Left lung (tissue), 10 donors: Measurements from ENCODE around the gene SSRP1. TPM values are rescaled to one million over a fixed set of nuclear protein-coding genes. Genes with fewer than 3 reads are reported as not detected.

ENCODE experiments used
- ATAC-seq: fragments of 200-7000 bp; cut with Tn5 transposase; one replicate; pipeline ENCODE4 v1.9.1; 2020; ENCODE audit warnings: moderate library complexity
- DNase-seq, 4 donors: peaks; one replicate each; pipeline ENCODE4 v3.0.0-alpha.2; 2013 to 2020
- H3K27ac ChIP-seq, 2 donors: fragments of 200-600 bp; sonication (generic) in 1 of 2; one replicate each; pipeline versions ENCODE4 v1.5.0 to v1.8.0; 2020 to 2021
- H3K27me3 ChIP-seq, 2 donors: fragments of 200-600 bp; sonication (generic) in 1 of 2; one replicate each; pipeline versions ENCODE4 v1.5.0 to v1.8.0; 2020 to 2021
- H3K36me3 ChIP-seq, 2 donors: fragments of 200-600 bp; sonication (generic) in 1 of 2; one replicate each; pipeline versions ENCODE4 v1.5.0 to v1.8.0; 2020 to 2021
- H3K4me1 ChIP-seq, 2 donors: fragments of 200-600 bp; one replicate each; pipeline ENCODE4 v1.8.0; 2021
- H3K4me3 ChIP-seq, 2 donors: fragments of 200-600 bp; sonication (generic) in 1 of 2; one replicate each; pipeline versions ENCODE4 v1.5.0 to v1.8.0; 2020 to 2021; ENCODE audit warnings: mild to moderate bottlenecking in 1 of 2
- H3K9me3 ChIP-seq, 2 donors: fragments of 200-600 bp; sonication (generic) in 1 of 2; one replicate each; pipeline versions ENCODE4 v1.5.0 to v1.8.0; 2020 to 2021
- intact Hi-C, 2 donors: fragments of 100-400 bp; cut with DNase I; formaldehyde crosslinking; loops; one replicate each; pipeline versions ENCODE4 v1.11.2 to v1.14.2; 2022
- polyA plus RNA-seq, 6 donors: library from polyadenylated mRNA; unstranded; fragments of 120-200 nt; gene quantifications; one replicate each; pipeline ENCODE4 v1.2.1, GENCODE V29; 2013; ENCODE audit not compliant: insufficient read length in 6 of 6
- total RNA-seq, 2 donors: library from RNA; stranded (reverse); fragmentation: NEBNext Ultra II Directional; extraction: Animal tissue kit (Norgen Biotek cat#: 25700); gene quantifications; one replicate each; pipeline ENCODE4 v1.2.1, GENCODE V29; 2021
- TF ChIP-seq, protein P1 (sequence below), 2 donors: fragments of 200-600 bp; sonication (generic) in 1 of 2; IDR thresholded peaks; one replicate each; pipeline versions ENCODE4 v1.5.0 to v1.8.0; 2021; ENCODE audit warnings: antibody characterized with exemption in 2 of 2
- donor health status: DM: no; HTN: yes; CAD: no.
- donor health status: DM: no; HTN: no; CAD: no.

The SSRP1 gene
- total and polyA plus RNA-seq, 8 donors: 57.3 to 208 (median 179) TPM

- H3K9me3 ChIP-seq: no peaks in the 10 kb centered on the region
- ATAC-seq (no peak), DNase-seq (peak in 1 of 4 donors; percentile 37)
- no peaks in the 10 kb centered on the region for H3K27me3 ChIP-seq
- H3K4me3 ChIP-seq: peak overlapping the region; percentile 70 to 71
- peak overlapping the region; percentile 95 to 96 for H3K27ac ChIP-seq
- intact Hi-C loops: no loop called here
- peaks cover 0 to 44% of the 10 kb centered on the region in 2 donors for H3K36me3 ChIP-seq
- peaks cover 35 to 68% of the 10 kb centered on the region in 2 donors for H3K4me1 ChIP-seq
- TF ChIP-seq, protein P1, sequence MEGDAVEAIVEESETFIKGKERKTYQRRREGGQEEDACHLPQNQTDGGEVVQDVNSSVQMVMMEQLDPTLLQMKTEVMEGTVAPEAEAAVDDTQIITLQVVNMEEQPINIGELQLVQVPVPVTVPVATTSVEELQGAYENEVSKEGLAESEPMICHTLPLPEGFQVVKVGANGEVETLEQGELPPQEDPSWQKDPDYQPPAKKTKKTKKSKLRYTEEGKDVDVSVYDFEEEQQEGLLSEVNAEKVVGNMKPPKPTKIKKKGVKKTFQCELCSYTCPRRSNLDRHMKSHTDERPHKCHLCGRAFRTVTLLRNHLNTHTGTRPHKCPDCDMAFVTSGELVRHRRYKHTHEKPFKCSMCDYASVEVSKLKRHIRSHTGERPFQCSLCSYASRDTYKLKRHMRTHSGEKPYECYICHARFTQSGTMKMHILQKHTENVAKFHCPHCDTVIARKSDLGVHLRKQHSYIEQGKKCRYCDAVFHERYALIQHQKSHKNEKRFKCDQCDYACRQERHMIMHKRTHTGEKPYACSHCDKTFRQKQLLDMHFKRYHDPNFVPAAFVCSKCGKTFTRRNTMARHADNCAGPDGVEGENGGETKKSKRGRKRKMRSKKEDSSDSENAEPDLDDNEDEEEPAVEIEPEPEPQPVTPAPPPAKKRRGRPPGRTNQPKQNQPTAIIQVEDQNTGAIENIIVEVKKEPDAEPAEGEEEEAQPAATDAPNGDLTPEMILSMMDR (IDR thresholded peaks at IDR 0.05): no peak
These were observed 12.4 kb downstream of the SSRP1 start for GRCh38 chr11:57323167-57323854.

DNA sequence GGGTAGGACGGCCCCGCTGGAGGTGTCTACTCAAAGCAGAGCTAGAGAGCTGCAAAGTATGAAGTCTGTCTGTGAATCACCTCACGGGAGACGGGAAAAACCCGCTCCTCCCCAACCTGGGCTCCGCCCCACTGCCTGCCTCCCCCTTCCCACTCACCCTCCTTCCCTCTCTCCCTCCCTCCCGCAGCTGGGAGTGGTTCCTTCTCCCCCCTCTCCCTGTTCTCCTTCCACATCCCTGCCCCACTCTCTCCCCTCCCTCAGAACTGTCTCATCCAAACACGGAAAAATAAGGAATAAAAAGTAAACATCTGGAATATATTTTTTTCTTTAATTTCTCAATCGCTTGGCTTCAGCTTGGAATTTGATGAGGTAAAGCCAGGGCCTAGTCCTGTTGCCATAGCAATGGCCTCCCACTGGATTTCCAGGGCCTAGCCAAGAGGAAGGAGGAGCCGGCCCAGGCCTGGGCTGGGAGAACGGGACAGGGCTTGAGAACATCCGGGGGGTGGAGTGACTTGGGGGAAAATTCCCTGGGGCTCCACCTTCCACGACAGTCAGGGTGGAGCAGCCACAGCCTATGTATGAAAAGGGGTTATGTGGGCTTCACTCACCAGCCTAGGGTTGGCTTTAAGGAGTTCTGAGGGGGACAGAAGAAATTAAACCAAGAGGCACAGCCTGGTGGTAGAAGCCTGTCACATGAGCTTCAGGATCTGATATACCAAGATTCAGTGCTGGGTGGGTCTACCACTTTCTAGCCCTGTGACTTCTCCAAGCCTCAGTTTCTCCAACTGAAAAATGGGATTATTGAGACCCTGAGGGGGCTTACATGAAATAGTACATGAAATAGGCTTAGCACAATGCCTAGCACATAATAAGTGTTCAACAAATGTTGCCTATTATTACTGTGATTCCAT lies 13.2 kb downstream of the SSRP1 start:
- ATAC-seq (peak; percentile 63), DNase-seq (peak; percentile 89 to 98 (median 93))
- intact Hi-C loops: no loop called here
- peaks cover 0 to 42% of the 10 kb centered on the region in 2 donors for H3K36me3 ChIP-seq
- TF ChIP-seq, protein P1 (IDR thresholded peaks at IDR 0.05): no peak
- no peaks in the 10 kb centered on the region for H3K9me3 ChIP-seq
- H3K4me3 ChIP-seq: peak overlapping the region; percentile 70 to 71
- peak overlapping the region; percentile 95 to 96 for H3K27ac ChIP-seq
- H3K4me1 ChIP-seq: peaks cover 41 to 76% of the 10 kb centered on the region in 2 donors
- no peaks in the 10 kb centered on the region for H3K27me3 ChIP-seq

DNA sequence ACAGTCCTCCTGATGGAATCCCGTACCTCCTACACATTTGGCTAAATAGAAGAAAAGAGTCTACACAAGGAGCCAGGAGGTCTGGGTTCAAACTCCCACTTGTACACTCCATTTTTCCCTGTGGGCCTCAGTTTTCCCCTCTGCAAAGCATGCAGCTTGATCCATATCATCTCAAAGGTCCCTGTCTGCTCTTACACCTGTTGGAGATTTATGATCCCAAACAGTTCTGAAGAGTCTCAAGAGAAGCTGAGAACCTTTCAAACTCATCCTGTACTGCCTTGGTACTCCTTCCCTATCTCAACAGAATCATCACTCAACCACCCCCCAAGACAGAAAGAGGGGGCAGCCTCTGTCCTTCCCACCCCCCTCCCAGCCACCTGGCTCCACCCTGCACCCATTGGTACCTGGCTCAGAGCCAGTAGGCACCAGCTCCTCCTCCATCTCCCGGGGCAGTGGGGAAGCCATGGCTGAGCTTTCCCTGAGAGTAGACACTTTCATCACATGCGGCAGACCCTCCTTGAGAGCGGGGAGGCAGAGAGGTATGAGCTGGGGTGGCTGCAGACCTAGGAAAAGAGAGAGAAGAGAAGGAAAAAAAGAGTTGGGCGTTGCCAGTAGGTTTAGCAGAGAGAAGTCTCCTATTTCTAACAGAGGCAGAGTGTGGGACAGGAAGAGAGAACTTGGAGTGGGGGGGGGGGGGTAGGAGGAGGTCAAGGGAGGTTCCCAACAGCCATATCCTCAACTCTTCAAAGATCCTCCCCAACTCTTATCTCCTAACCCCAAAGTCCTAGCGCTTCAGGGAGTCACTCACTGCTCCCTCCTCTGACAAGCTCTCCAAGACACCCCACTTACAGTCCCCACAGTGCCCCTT lies 14.1 kb downstream of the SSRP1 start:
- peaks cover 45 to 77% of the 10 kb centered on the region in 2 donors for H3K4me1 ChIP-seq
- H3K27ac ChIP-seq: peak overlapping the region; percentile 95 to 96

DNA sequence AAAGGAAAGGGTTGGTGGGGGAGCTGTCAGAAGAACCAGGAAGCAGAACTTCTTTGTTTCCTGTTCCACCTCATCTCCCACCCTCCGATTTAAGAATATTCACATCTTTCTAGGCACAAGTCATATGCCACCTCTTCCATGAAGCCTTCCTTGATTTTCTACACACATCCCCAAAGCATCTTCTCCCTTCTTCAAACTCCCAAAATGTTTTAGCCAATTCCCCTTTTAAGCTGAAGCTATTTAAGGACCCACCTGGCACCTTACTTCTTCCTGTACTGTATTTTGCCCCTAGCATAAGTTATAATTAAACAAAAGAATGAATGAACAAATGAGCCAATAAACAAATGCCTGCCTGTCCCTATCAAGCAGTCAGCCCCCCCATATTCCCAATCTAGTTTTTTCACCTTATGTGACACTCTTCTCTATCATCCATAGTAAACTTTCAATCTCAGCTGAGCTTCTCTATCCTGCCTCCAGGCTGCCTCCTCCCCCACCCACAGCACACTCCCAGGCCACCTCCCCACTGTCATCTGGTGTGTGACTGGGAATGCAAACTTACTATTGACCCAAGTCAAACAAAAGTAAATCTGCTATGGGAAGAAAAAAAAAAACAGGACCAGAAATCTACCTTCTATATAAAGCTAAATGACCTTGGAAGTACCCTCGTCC lies 14.8 kb downstream of the SSRP1 start:
- DNase-seq: peak in 1 of 4 donors; percentile 32
- Histone ChIP-seq H3K27me3 (no peaks in the 10 kb centered on the region), H3K36me3 (peaks cover 0 to 43% of the 10 kb centered on the region in 2 donors), H3K4me3 (peak overlapping the region in 1 of 2 donors; percentile 70), H3K27ac (peak overlapping the region; percentile 95 to 96), H3K9me3 (no peaks in the 10 kb centered on the region), H3K4me1 (peaks cover 47 to 75% of the 10 kb centered on the region in 2 donors)
- TF ChIP-seq, protein P1 (IDR thresholded peaks at IDR 0.05): no peak
- no peak for ATAC-seq
- intact Hi-C loops: no loop called here

More for the DNA sequence above, 14.1 kb downstream of the SSRP1 start:
- Histone ChIP-seq H3K36me3 (peaks cover 0 to 42% of the 10 kb centered on the region in 2 donors), H3K27me3 (no peaks in the 10 kb centered on the region), H3K4me3 (peak overlapping the region; percentile 24 to 70), H3K9me3 (no peaks in the 10 kb centered on the region)
- peak in 1 of 4 donors; percentile 33 for DNase-seq
- intact Hi-C loops: no loop called here
- ATAC-seq: peak; percentile 1
- TF ChIP-seq, protein P1 (IDR thresholded peaks at IDR 0.05): no peak
